HepG2 (cell line): ENCODE results near the gene CYP4F8. TPM values are rescaled to one million over a fixed set of nuclear protein-coding genes. Genes with fewer than 3 reads are reported as not detected.

ENCODE experiments used
- ARID5B ChIP-seq: IDR thresholded peaks from 2 replicates; pipeline ENCODE4 v1.4.0; 2020; ENCODE audit warnings: mild to moderate bottlenecking, missing genetic modification reagents
- CREBL2 ChIP-seq: sonication (generic); formaldehyde crosslinking; IDR thresholded peaks from 2 replicates; pipeline ENCODE4 v1.8.1; 2023; ENCODE audit warnings: missing genetic modification reagents, mild to moderate bottlenecking, borderline replicate concordance
- DPF2 ChIP-seq: sonication (generic); formaldehyde crosslinking; IDR thresholded peaks from 2 replicates; pipeline ENCODE4 v1.4.0; 2020; ENCODE audit warnings: mild to moderate bottlenecking, low read depth, missing genetic modification reagents, borderline replicate concordance
- EP300 ChIP-seq, 3 experiments: sonication (generic) in 1 of 3; formaldehyde crosslinking in 1 of 3; IDR thresholded peaks; 2 replicates each; pipeline versions ENCODE4 v1.5.1 to v1.6.1; 2011 to 2020; ENCODE audit warnings: low read depth in 2 of 3, low read length in 2 of 3, borderline replicate concordance in 1 of 3, improper control_type of control experiment in 1 of 3, mild to moderate bottlenecking in 1 of 3, missing genetic modification reagents in 1 of 3, moderate library complexity in 1 of 3
- FOXO1 ChIP-seq: sonication (generic); formaldehyde crosslinking; IDR thresholded peaks from 2 replicates; pipeline ENCODE4 v1.4.0; 2020; ENCODE audit warnings: missing genetic modification reagents
- NR3C1 ChIP-seq: sonication (generic); formaldehyde crosslinking; IDR thresholded peaks from 2 replicates; pipeline ENCODE4 v1.4.0; 2020; ENCODE audit warnings: missing genetic modification reagents
- RCOR2 ChIP-seq: IDR thresholded peaks from 2 replicates; pipeline ENCODE4 v1.6.1; 2016; ENCODE audit warnings: missing biosample characterization, missing genetic modification reagents
- REXO4 ChIP-seq: sonication (generic); formaldehyde crosslinking; IDR thresholded peaks from 2 replicates; pipeline ENCODE4 v1.8.0; 2022; ENCODE audit warnings: missing genetic modification reagents, mild to moderate bottlenecking, borderline replicate concordance
- RFX1 ChIP-seq: fragments of 450-650 bp; IDR thresholded peaks from 2 replicates; pipeline ENCODE4 v1.6.1; 2017
- SP2 ChIP-seq: sonication (generic); formaldehyde crosslinking; IDR thresholded peaks from 2 replicates; pipeline ENCODE4 v1.5.1; 2020; ENCODE audit warnings: mild to moderate bottlenecking, missing genetic modification reagents
- ZKSCAN5 ChIP-seq: sonication (generic); formaldehyde crosslinking; IDR thresholded peaks from 2 replicates; pipeline ENCODE4 v1.5.1; 2020; ENCODE audit warnings: mild to moderate bottlenecking, missing genetic modification reagents
- ZMAT3 ChIP-seq: sonication (generic); formaldehyde crosslinking; conservative IDR thresholded peaks from 2 replicates; pipeline ENCODE4 v1.7.0; 2021; ENCODE audit warnings: missing genetic modification reagents
- ZMAT5 ChIP-seq: sonication (generic); formaldehyde crosslinking; IDR thresholded peaks from 2 replicates; pipeline ENCODE4 v1.5.0; 2020; ENCODE audit warnings: mild to moderate bottlenecking, low read depth, missing genetic modification reagents, borderline replicate concordance
- ZNF354B ChIP-seq: sonication (generic); formaldehyde crosslinking; IDR thresholded peaks from 2 replicates; pipeline ENCODE4 v1.8.0; 2022; ENCODE audit warnings: mild to moderate bottlenecking, missing genetic modification reagents
- polyA plus RNA-seq, 8 experiments: library from polyadenylated mRNA; depleted of rRNA in 3 of 8; stranded (reverse) in 7 of 8; unstranded in 1 of 8; fragments of >200 nt; fragmentation: Illumina TruSeq in 4 of 8; extraction: Trizol in 4 of 8; gene quantifications; 2 replicates each; pipeline versions ENCODE4 v1.2.1 to v1.2.3, GENCODE V29; 2011 to 2016; ENCODE audit warnings: low read depth in 4 of 8, missing spikeins in 1 of 8, mixed read lengths in 1 of 8; ENCODE audit not compliant: insufficient read depth in 1 of 8
- total RNA-seq, 5 experiments: library from RNA; depleted of rRNA; stranded (reverse); fragments of >200 nt; fragmentation: Illumina TruSeq; extraction: Trizol; gene quantifications; 2 replicates each; pipeline ENCODE4 v1.2.3, GENCODE V29; 2016; ENCODE audit warnings: low read depth in 1 of 5
- TF ChIP-seq, protein P1 (sequence below): fragments of 450-650 bp; IDR thresholded peaks from 2 replicates; pipeline ENCODE4 v1.6.1; 2017
- TF ChIP-seq, protein P2 (sequence below): sonication (generic); formaldehyde crosslinking; IDR thresholded peaks from 2 replicates; pipeline ENCODE4 v1.8.1; 2022; ENCODE audit warnings: low read depth, mild to moderate bottlenecking, missing genetic modification reagents
- TF ChIP-seq, protein P3 (sequence below): sonication (generic); formaldehyde crosslinking; conservative IDR thresholded peaks from 2 replicates; pipeline ENCODE4 v1.4.0; 2020; ENCODE audit warnings: mild to moderate bottlenecking, missing genetic modification reagents, moderate library complexity

CYP4F8 gene
- total and polyA plus RNA-seq, 2 of the 13 experiments (the other 11 are each of a cell fraction or from before 2014, with no cell fraction given) = not detected

DNA sequence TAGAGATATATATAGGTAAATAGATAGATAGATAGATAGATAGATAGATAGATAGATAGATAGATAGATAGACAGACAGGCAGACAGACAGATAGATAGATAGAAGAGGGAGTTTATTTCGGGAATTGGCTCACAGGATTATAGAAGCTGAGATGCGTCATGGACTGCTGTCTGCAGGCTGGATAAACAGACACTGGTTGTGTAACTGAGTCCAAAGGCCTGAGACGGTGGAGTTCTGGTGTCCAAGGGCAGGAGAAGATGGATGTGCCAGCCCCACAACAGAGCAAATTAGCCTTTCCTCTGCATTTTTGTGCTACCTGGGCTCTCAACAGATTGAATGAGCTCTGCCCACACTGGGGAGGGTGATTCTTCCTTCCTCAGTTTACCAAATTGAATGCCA, 28.4 kb downstream of the CYP4F8 start (continued):
- TF ChIP-seq, protein P1, sequence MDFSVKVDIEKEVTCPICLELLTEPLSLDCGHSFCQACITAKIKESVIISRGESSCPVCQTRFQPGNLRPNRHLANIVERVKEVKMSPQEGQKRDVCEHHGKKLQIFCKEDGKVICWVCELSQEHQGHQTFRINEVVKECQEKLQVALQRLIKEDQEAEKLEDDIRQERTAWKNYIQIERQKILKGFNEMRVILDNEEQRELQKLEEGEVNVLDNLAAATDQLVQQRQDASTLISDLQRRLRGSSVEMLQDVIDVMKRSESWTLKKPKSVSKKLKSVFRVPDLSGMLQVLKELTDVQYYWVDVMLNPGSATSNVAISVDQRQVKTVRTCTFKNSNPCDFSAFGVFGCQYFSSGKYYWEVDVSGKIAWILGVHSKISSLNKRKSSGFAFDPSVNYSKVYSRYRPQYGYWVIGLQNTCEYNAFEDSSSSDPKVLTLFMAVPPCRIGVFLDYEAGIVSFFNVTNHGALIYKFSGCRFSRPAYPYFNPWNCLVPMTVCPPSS = no peak
- TF ChIP-seq FOXO1 (peak; percentile 91), NR3C1 (CRISPR knock-in tag) (no peak), RFX1 (no peak), REXO4 (CRISPR knock-in tag) (no peak), SP2 (no peak), ARID5B (CRISPR knock-in tag) (peak; percentile 70), ZMAT5 (no peak), ZKSCAN5 (no peak), DPF2 (CRISPR knock-in tag) (peak; percentile 64; the same call in 1 of the 2 replicates), ZNF354B (no peak), RCOR2 (CRISPR knock-in tag) (0 out of 2 replicates have a peak, but pooled peaks have one; percentile 30), ZMAT3 (0 out of 2 replicates have a peak, but pooled peaks have one; percentile 32), CREBL2 (no peak), EP300 (IDR thresholded peaks at IDR 0.05; ENCODE audit: low read depth in 2 of 2, low read length in 2 of 2) (peak in 1 of 2 experiments; percentile 64; a peak in 2 of 4 replicates), EP300 (CRISPR knock-in tag; IDR thresholded peaks at IDR 0.05; ENCODE audit: borderline replicate concordance) (no peak; the same call in 1 of the 2 replicates)
- TF ChIP-seq, protein P2, sequence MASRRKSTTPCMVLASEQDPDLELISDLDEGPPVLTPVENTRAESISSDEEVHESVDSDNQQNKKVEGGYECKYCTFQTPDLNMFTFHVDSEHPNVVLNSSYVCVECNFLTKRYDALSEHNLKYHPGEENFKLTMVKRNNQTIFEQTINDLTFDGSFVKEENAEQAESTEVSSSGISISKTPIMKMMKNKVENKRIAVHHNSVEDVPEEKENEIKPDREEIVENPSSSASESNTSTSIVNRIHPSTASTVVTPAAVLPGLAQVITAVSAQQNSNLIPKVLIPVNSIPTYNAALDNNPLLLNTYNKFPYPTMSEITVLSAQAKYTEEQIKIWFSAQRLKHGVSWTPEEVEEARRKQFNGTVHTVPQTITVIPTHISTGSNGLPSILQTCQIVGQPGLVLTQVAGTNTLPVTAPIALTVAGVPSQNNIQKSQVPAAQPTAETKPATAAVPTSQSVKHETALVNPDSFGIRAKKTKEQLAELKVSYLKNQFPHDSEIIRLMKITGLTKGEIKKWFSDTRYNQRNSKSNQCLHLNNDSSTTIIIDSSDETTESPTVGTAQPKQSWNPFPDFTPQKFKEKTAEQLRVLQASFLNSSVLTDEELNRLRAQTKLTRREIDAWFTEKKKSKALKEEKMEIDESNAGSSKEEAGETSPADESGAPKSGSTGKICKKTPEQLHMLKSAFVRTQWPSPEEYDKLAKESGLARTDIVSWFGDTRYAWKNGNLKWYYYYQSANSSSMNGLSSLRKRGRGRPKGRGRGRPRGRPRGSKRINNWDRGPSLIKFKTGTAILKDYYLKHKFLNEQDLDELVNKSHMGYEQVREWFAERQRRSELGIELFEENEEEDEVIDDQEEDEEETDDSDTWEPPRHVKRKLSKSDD (CRISPR knock-in tag) = no peak
- TF ChIP-seq, protein P3, sequence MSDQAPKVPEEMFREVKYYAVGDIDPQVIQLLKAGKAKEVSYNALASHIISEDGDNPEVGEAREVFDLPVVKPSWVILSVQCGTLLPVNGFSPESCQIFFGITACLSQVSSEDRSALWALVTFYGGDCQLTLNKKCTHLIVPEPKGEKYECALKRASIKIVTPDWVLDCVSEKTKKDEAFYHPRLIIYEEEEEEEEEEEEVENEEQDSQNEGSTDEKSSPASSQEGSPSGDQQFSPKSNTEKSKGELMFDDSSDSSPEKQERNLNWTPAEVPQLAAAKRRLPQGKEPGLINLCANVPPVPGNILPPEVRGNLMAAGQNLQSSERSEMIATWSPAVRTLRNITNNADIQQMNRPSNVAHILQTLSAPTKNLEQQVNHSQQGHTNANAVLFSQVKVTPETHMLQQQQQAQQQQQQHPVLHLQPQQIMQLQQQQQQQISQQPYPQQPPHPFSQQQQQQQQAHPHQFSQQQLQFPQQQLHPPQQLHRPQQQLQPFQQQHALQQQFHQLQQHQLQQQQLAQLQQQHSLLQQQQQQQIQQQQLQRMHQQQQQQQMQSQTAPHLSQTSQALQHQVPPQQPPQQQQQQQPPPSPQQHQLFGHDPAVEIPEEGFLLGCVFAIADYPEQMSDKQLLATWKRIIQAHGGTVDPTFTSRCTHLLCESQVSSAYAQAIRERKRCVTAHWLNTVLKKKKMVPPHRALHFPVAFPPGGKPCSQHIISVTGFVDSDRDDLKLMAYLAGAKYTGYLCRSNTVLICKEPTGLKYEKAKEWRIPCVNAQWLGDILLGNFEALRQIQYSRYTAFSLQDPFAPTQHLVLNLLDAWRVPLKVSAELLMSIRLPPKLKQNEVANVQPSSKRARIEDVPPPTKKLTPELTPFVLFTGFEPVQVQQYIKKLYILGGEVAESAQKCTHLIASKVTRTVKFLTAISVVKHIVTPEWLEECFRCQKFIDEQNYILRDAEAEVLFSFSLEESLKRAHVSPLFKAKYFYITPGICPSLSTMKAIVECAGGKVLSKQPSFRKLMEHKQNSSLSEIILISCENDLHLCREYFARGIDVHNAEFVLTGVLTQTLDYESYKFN (CRISPR knock-in tag) = peak; percentile 58
